ENCODE data around the gene RTP2.

DNA sequence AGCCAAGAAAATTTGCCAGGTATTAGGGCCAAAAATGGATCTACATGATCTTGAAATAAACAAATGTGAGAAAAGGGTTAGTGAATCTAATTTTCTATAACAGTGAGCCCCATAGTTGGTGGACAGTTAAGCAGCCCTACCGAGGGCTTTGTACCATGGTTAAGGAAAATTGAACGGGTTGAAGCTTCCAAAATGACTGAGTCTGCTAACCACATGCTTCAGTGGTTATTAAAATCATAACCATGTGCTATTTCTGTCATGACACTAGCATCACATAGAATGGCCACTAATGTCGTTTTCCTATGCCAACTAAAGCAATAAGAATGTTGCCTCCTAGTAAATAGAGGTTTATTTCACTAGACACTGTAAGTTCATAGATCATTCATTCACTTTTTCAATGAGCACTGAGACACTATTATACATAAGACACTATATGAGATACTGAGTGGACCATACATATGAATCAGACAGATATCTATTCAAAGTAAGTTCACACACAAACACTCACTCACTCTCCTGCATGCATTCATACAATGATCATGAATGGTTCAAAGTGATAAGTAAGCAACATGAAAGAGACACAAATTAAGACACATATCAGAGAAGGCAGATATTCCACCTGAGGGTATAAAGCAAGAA is 36.5 kb downstream of the RTP2 start:
- no peak for TF ChIP-seq EZH2 (IDR thresholded peaks at IDR 0.05; ENCODE audit: low read depth, unreplicated experiment)
- TF ChIP-seq, protein P1, sequence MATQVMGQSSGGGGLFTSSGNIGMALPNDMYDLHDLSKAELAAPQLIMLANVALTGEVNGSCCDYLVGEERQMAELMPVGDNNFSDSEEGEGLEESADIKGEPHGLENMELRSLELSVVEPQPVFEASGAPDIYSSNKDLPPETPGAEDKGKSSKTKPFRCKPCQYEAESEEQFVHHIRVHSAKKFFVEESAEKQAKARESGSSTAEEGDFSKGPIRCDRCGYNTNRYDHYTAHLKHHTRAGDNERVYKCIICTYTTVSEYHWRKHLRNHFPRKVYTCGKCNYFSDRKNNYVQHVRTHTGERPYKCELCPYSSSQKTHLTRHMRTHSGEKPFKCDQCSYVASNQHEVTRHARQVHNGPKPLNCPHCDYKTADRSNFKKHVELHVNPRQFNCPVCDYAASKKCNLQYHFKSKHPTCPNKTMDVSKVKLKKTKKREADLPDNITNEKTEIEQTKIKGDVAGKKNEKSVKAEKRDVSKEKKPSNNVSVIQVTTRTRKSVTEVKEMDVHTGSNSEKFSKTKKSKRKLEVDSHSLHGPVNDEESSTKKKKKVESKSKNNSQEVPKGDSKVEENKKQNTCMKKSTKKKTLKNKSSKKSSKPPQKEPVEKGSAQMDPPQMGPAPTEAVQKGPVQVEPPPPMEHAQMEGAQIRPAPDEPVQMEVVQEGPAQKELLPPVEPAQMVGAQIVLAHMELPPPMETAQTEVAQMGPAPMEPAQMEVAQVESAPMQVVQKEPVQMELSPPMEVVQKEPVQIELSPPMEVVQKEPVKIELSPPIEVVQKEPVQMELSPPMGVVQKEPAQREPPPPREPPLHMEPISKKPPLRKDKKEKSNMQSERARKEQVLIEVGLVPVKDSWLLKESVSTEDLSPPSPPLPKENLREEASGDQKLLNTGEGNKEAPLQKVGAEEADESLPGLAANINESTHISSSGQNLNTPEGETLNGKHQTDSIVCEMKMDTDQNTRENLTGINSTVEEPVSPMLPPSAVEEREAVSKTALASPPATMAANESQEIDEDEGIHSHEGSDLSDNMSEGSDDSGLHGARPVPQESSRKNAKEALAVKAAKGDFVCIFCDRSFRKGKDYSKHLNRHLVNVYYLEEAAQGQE (IDR thresholded peaks at IDR 0.05; ENCODE audit: unreplicated experiment), result no peak

All from GM23338 (cell line).